Measurements from ENCODE around the gene GRHPR. TPM values are rescaled to one million over a fixed set of nuclear protein-coding genes. Genes with fewer than 3 reads are reported as not detected.

GRHPR gene
- total RNA-seq, 1 experiment from 2014 or later, result 71.3 TPM

Other genes with a start within 250 kb of the GRHPR start
- gene ZBTB5, start 42.8 kb downstream of the GRHPR start, total RNA-seq (2014; rRNA removed; shearing (Covaris generic)), result 25.5 and 26.1 TPM in 2 replicates
- 40.6 and 41.9 TPM in 2 replicates for gene POLR1E, start 63.3 kb downstream of the GRHPR start, total RNA-seq (2014; rRNA removed; shearing (Covaris generic))
- 31.3 and 32.2 TPM in 2 replicates for gene FBXO10, start 153.7 kb downstream of the GRHPR start, total RNA-seq (2014; rRNA removed; shearing (Covaris generic))
- gene TOMM5, start 169.9 kb downstream of the GRHPR start, total RNA-seq (2014; rRNA removed; shearing (Covaris generic)), result 396 and 418 TPM in 2 replicates
- gene FRMPD1, start 228.3 kb downstream of the GRHPR start, total RNA-seq (2014; rRNA removed; shearing (Covaris generic)), result 6.5 and 6.6 TPM in 2 replicates